GM20000 (cell line): ENCODE results near the gene ECHDC1.

Experiments used
- DNase-seq: peaks from one replicate; pipeline ENCODE4 v3.0.0; 2012; ENCODE audit warnings: low spot score
- TF ChIP-seq, protein P1 (sequence below): IDR thresholded peaks from 2 replicates; pipeline ENCODE4 v1.5.1; 2012; ENCODE audit warnings: mild to moderate bottlenecking, control low read depth; ENCODE audit errors: extremely low read depth, missing control alignments

The ECHDC1 gene

DNA sequence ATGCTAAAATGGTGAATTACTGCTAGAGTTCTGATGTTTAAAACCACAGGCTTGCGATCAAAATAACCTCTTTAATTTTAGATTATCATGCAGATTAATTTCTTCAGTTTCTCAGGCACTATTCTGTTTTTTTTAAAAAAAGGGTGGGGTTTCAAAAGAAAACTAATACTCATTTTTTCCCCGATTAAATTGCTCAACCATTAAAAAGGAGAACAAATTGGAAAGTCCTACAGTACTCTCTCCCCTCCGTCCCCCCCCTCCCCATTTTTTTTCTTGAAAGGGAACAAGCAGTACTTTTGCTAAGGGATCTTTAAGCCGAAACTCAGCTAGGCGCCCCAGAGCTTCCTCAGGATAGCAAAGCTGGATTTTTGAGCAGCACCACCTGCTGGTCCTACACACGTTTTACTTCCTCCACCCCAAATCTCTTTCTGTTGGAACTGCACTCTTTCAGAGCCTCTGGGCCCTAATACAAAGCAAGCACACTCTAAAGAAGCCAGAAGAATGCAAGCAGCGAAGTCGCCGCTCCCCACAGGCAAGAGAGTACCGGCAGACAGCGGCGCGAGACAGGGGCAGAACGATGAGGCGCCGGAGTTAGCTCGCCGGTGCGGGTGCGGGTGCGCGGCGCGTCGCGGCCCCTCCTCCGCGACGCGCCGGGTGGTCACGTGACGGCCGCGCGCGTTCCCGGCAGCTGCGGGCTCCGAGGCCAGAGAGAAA is 77.1 kb downstream of the ECHDC1 start, which contains the start of gene RNF146:
RNF146 (plus strand) TSS at position 687 of the 714 bp plus-strand sequence. CDS start 13,475 bp downstream, outside the sequence.
- DNase-seq = peak; percentile 92
- TF ChIP-seq, protein P1, sequence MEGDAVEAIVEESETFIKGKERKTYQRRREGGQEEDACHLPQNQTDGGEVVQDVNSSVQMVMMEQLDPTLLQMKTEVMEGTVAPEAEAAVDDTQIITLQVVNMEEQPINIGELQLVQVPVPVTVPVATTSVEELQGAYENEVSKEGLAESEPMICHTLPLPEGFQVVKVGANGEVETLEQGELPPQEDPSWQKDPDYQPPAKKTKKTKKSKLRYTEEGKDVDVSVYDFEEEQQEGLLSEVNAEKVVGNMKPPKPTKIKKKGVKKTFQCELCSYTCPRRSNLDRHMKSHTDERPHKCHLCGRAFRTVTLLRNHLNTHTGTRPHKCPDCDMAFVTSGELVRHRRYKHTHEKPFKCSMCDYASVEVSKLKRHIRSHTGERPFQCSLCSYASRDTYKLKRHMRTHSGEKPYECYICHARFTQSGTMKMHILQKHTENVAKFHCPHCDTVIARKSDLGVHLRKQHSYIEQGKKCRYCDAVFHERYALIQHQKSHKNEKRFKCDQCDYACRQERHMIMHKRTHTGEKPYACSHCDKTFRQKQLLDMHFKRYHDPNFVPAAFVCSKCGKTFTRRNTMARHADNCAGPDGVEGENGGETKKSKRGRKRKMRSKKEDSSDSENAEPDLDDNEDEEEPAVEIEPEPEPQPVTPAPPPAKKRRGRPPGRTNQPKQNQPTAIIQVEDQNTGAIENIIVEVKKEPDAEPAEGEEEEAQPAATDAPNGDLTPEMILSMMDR = peak; percentile 9

DNA sequence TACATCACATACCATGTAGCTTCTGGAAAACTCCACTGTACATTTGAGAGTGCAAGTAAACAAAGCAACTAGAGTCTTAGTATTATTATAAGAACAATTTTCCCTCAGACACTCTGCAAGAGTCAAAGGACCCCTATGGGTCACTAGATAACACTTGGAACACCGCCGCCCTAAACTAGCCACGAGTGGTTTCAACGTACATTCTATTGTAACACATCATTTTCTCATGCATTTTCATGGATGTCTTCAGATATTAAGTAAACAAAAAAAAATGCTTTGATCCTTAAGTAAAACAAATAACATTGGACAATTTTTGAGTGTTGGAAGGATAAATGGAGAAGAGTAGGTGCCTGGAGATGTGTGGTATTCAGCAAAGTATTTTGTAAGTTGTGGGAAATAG is 79.9 kb downstream of the ECHDC1 start:
- TF ChIP-seq, protein P1 = no peak
- no peak for DNase-seq

DNA sequence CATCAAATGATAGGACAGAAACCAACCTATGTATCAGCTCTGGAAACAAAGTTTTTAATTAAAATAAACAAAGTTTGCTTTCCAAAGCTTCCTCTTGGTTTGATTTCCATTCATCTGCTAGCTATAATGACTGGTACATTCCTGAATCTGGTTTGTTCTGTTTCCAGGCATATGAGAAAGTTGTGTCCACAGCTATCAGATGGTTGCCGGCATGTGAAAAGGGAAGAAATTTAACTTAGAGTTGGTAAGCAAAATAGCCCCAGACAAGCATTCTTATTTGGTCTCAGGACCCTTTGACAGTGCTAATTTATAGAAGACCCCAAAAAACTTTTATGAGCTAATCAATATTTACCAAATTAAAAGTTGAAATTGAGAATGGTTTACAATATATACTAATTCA is 80.5 kb downstream of the ECHDC1 start:
- TF ChIP-seq, protein P1 = no peak
- DNase-seq = no peak

DNA sequence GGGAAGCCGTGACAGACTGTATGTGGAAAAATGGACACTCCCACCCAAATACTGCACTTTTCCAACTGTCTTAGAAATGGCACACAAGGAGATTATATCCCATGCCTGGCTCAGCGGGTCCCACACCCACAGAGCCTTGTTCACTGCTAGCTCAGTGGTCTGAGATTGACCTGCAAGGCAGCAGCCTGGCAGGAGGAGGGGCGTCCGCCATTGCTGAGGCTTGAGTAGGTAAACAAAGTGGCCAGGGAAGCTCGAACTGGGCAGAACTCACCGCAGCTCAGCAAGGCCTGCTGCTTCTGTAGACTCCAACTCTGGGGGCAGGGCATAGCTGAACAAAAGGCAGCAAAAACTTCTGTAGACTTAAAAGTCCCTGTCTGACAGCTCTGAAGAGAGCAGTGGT is 88.1 kb downstream of the ECHDC1 start:
- no peak for DNase-seq
- TF ChIP-seq, protein P1 = no peak

DNA sequence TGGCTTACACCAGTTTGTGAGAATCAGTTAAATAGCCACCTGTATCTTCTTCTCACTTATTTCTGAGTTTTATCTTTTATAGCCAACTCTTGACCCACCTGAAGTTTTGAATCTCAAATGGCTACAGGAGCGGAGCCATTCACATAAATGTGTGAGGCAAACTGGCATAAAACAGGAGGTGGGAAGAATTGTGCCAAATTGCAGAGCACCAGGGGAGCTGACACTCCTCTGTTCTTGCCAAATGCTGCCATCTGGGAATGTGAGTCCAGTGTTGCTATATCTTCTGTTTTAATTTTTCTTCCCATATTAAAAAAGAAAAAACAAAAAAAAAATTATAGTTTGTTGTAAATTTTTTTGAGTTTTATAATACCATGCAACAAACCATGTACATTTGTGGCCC is 93.8 kb downstream of the ECHDC1 start:
- DNase-seq = no peak
- TF ChIP-seq, protein P1 = no peak

DNA sequence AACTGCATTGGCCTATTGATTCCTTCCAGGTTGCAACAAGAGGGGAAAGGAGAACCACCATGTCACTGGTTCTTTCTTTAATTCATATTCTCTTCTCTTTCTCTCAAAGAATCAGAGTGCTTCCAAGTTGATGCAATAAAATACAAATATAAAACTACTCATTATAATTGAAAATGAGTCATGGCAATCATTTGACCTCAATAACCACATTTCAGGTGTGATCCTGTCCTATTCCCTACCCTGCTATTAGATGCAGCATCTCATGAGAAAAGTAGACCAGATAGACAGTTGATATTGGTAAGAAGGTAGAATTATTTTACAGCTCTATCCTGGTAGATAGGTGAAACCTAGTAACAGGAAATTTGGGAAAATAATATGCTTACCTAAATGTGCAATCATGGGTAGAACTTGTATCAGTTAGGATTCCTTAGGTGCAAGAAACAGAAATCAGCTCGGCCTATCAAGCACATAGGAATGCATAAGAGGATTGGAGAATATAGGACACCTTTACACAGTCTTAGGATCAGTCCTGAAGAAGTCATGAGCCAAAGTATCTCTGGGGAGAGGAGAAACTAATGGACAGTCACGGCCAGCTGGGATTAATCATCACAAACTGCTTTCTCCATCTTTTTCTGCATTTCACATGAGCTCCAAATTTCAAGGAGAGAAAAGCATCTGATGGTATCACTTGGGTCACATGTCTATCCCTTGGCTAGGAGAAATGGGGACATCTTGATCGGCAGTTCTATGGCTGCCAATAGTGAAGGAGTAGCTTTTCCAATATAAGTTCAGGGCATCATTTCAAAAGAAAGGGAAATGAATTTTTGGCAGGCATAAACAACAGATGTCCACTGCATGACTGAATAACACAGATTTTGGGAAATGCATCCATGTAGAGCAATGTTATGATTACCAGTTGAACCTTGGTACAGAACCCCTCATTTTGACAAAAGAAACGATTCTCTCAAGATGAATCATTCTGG is 96.0 kb downstream of the ECHDC1 start:
- DNase-seq = no peak

DNA sequence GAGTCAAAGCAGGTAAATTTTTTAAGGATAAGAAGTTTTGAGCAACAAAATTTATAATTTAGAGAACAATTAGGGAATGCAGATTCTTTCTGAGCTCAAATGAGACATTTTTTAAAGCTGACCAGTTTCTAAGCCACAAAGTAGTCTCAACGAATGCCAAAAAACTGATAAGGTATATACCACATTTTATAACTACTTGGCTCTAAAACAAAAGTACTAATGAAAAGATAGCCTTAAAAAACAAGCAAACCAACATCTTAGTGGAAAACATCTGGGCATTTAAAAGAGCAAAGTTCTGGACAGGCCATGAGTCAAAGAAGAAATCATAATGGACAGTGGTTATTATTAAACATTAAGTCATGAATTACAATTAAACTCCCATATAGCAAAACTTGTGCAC is 99.9 kb downstream of the ECHDC1 start:
- TF ChIP-seq, protein P1 = no peak
- DNase-seq = no peak

More for the DNA sequence above, 96.0 kb downstream of the ECHDC1 start:
- TF ChIP-seq, protein P1 = no peak
